NCI-H1105 (cell line): ENCODE measurements around the gene NOTCH2.
A peak's percentile ranks its signal among the peaks of the same experiment; 100 is the strongest.

ENCODE experiments used
- DNase-seq: peaks from one replicate; lab custom pipeline; 2025; lab: John Stamatoyannopoulos, UW

The NOTCH2 gene

GRCh38 chr1:119873135-119874015, 196.1 kb downstream of the NOTCH2 start:
- no peak for DNase-seq

GRCh38 chr1:119871881-119872280, 197.6 kb downstream of the NOTCH2 start:
- DNase-seq: no peak

- peak; percentile 66 for DNase-seq
These were observed 198.4 kb downstream of the NOTCH2 start for GRCh38 chr1:119870917-119871596.

- no peak for DNase-seq
These were observed 199.5 kb downstream of the NOTCH2 start for GRCh38 chr1:119869995-119870394.

GRCh38 chr1:119868176-119868575, 201.3 kb downstream of the NOTCH2 start:
- no peak for DNase-seq

GRCh38 chr1:119866451-119866850, 203.0 kb downstream of the NOTCH2 start:
- no peak for DNase-seq

- DNase-seq: no peak
These were observed 203.8 kb downstream of the NOTCH2 start for GRCh38 chr1:119865627-119866026.

GRCh38 chr1:119862276-119862675, 207.2 kb downstream of the NOTCH2 start:
- DNase-seq: no peak
